CD4-positive, alpha-beta T cell treated with Interleukin-2 at 100 ng/mL for 4 hours (primary cell): ENCODE data around the gene SARS2.
A peak's percentile ranks its signal among the peaks of the same experiment; 100 is the strongest.

Experiments used
- DNase-seq: peaks from one replicate; pipeline ENCODE4 v3.0.0-alpha.2; 2020; ENCODE audit warnings: low spot score

Gene SARS2

GRCh38 chr19:38917921-38918491 lies 12.6 kb downstream of the SARS2 start:
- no peak for DNase-seq

GRCh38 chr19:38917516-38917915 lies 13.0 kb downstream of the SARS2 start:
- DNase-seq = no peak

GRCh38 chr19:38915329-38916321 lies 14.9 kb downstream of the SARS2 start:
- DNase-seq = no peak

- no peak for DNase-seq
These were observed 16.6 kb downstream of the SARS2 start for GRCh38 chr19:38913958-38914357.

GRCh38 chr19:38912600-38913514 lies 17.7 kb downstream of the SARS2 start:
- no peak for DNase-seq

- DNase-seq = no peak
These were observed 19.1 kb downstream of the SARS2 start for GRCh38 chr19:38911388-38912001.

- no peak for DNase-seq
These were observed 20.1 kb downstream of the SARS2 start for GRCh38 chr19:38910488-38910887.

GRCh38 chr19:38908911-38909310 lies 21.7 kb downstream of the SARS2 start:
- no peak for DNase-seq

GRCh38 chr19:38907670-38908069 lies 22.9 kb downstream of the SARS2 start:
- DNase-seq = no peak

GRCh38 chr19:38907227-38907626 lies 23.3 kb downstream of the SARS2 start:
- no peak for DNase-seq

GRCh38 chr19:38905620-38906019 lies 24.9 kb downstream of the SARS2 start:
- no peak for DNase-seq

GRCh38 chr19:38904581-38905539 lies 25.7 kb downstream of the SARS2 start:
- DNase-seq = no peak

- no peak for DNase-seq
These were observed 28.9 kb downstream of the SARS2 start for GRCh38 chr19:38901683-38902082.

- no peak for DNase-seq
These were observed 29.8 kb downstream of the SARS2 start for GRCh38 chr19:38900743-38901190.

GRCh38 chr19:38900202-38900629 lies 30.3 kb downstream of the SARS2 start:
- no peak for DNase-seq

- DNase-seq = peak; percentile 100
These were observed 30.9 kb downstream of the SARS2 start, which contains the start of the genes NFKBIB and SIRT2 for GRCh38 chr19:38899447-38900201. TSS of gene NFKBIB (plus strand) at chr19:38899969. CDS start at chr19:38900033, 64 bp downstream. TSS of gene SIRT2 (minus strand) at chr19:38899618. CDS start at chr19:38899521, 97 bp downstream.

GRCh38 chr19:38898788-38899446 lies 31.6 kb downstream of the SARS2 start:
- DNase-seq = no peak

- DNase-seq = no peak
These were observed 35.6 kb downstream of the SARS2 start for GRCh38 chr19:38894968-38895367.

- DNase-seq = no peak
These were observed 37.2 kb downstream of the SARS2 start for GRCh38 chr19:38893341-38893771.
